ENCODE results near the gene HNRNPM.

- TF ChIP-seq CTCF (IDR thresholded peaks at IDR 0.05; ENCODE audit: low read length) (no peak), EZH2phosphoT487 (IDR thresholded peaks at IDR 0.05; ENCODE audit: low read length) (no peak), EZH2 (optimal IDR thresholded peaks at IDR 0.05; ENCODE audit: low read depth, low read length) (no peak)
Measured at GRCh38 chr19:8503510-8503909, 58.7 kb downstream of the HNRNPM start.
